ENCODE measurements around the gene MCM6.
"Not testable (repeated sequence)": the region's sequence is repeated elsewhere in the genome, so short reads cannot be mapped to it uniquely, and the experiment has no call there.

The MCM6 gene

GRCh38 chr2:135799738-135800137, 76.5 kb downstream of the MCM6 start:
- ChIA-PET POLR2A (no interaction called here), CTCF (interaction anchor here (5.9 to 6.3 kb wide), 3 partner anchors 8 to 17 kb away, joined by 78 to 127 read pairs (median 91); no protein-coding TSS in a partner anchor)
- DNase-seq (ENCODE audit: low read depth, low spot score): no peak
- TF ChIP-seq CTCF (IDR thresholded peaks at IDR 0.05; ENCODE audit: insufficient read depth, low read length, missing control alignments): no peak
- H3K4me3 ChIP-seq (ENCODE audit: low read depth, low read length): no peak overlapping the region

GRCh38 chr2:135798762-135799161, 77.5 kb downstream of the MCM6 start:
- ChIA-PET CTCF (interaction anchor here (0.7 to 6.3 kb wide), 18 partner anchors 9 to 810 kb away, joined by 3 to 127 read pairs (median 10); partner anchors contain the start of gene LCT), POLR2A (no interaction called here)
- no peak for DNase-seq (ENCODE audit: low read depth, low spot score)
- H3K4me3 ChIP-seq (ENCODE audit: low read depth, low read length): no peak overlapping the region
- peak; percentile 4 for TF ChIP-seq CTCF (IDR thresholded peaks at IDR 0.05; ENCODE audit: insufficient read depth, low read length, missing control alignments)

GRCh38 chr2:135798275-135798705, 78.0 kb downstream of the MCM6 start:
- POLR2A ChIA-PET: no interaction called here
- H3K4me3 ChIP-seq (ENCODE audit: low read depth, low read length): no peak overlapping the region
- no peak for TF ChIP-seq CTCF (IDR thresholded peaks at IDR 0.05; ENCODE audit: insufficient read depth, low read length, missing control alignments)
- DNase-seq (ENCODE audit: low read depth, low spot score): no peak
- CTCF ChIA-PET: interaction anchor here (0.6 to 6.3 kb wide), 33 partner anchors 10 to 810 kb away, joined by 3 to 127 read pairs (median 6); partner anchors contain the start of genes LCT and UBXN4

GRCh38 chr2:135797497-135798274, 78.6 kb downstream of the MCM6 start:
- TF ChIP-seq CTCF (IDR thresholded peaks at IDR 0.05; ENCODE audit: insufficient read depth, low read length, missing control alignments): peak; percentile 97
- ChIA-PET CTCF (interaction anchor here (0.6 to 6.3 kb wide), 50 partner anchors 10 to 1017 kb away, joined by 3 to 127 read pairs (median 4); partner anchors contain the start of genes LCT and UBXN4), POLR2A (interaction anchor here (0.6 kb wide), 1 partner anchor 11 kb away, joined by 3 read pairs; no protein-coding TSS in a partner anchor)
- no peak overlapping the region for H3K4me3 ChIP-seq (ENCODE audit: low read depth, low read length)
- no peak for DNase-seq (ENCODE audit: low read depth, low spot score)

GRCh38 chr2:135796606-135797005, 79.6 kb downstream of the MCM6 start:
- DNase-seq (ENCODE audit: low read depth, low spot score): no peak
- TF ChIP-seq CTCF (IDR thresholded peaks at IDR 0.05; ENCODE audit: insufficient read depth, low read length, missing control alignments): no peak
- ChIA-PET POLR2A (no interaction called here), CTCF (interaction anchor here (0.8 to 6.3 kb wide), 26 partner anchors 11 to 808 kb away, joined by 3 to 127 read pairs (median 8); partner anchors contain the start of gene UBXN4)
- no peak overlapping the region for H3K4me3 ChIP-seq (ENCODE audit: low read depth, low read length)

- H3K4me3 ChIP-seq (ENCODE audit: low read depth, low read length); DNase-seq (ENCODE audit: low read depth, low spot score); POLR2A ChIA-PET: not testable (repeated sequence)
- CTCF ChIA-PET: interaction anchor here (3.6 to 6.3 kb wide), 5 partner anchors 10 to 44 kb away, joined by 22 to 127 read pairs (median 78); no protein-coding TSS in a partner anchor
Measured at GRCh38 chr2:135795641-135796040, 80.6 kb downstream of the MCM6 start.

Data from AG04449 (cell line).